ENCODE results near the gene ROBO1. TPM values are rescaled to one million over a fixed set of nuclear protein-coding genes. Genes with fewer than 3 reads are reported as not detected.

ROBO1 gene
- polyA plus RNA-seq, 1 experiment, result 33.9 TPM

- ChIA-PET POLR2A (no interaction called here), CTCF (no interaction called here)
- Histone ChIP-seq H3K36me3 (ENCODE audit: control insufficient read depth, insufficient read depth, low read length) (no peaks in the 10 kb centered on the region), H3K4me3 (ENCODE audit: low read depth, low read length) (no peak overlapping the region), H3K27me3 (ENCODE audit: control insufficient read depth, insufficient read depth, low read length) (no peaks in the 10 kb centered on the region)
- DNase-seq (ENCODE audit: low read depth), result no peak
- no peak for TF ChIP-seq CTCF (IDR thresholded peaks at IDR 0.05; ENCODE audit: insufficient read depth, low read depth, low read length)
Measured at GRCh38 chr3:79491029-79491641, 276.7 kb downstream of the ROBO1 start.

- H3K36me3 ChIP-seq (ENCODE audit: control insufficient read depth, insufficient read depth, low read length), result no peaks in the 10 kb centered on the region
- H3K4me3 ChIP-seq (ENCODE audit: low read depth, low read length), result no peak overlapping the region
- ChIA-PET CTCF (no interaction called here), POLR2A (no interaction called here)
- no peak for DNase-seq (ENCODE audit: low read depth)
- no peak for TF ChIP-seq CTCF (IDR thresholded peaks at IDR 0.05; ENCODE audit: insufficient read depth, low read depth, low read length)
- no peaks in the 10 kb centered on the region for H3K27me3 ChIP-seq (ENCODE audit: control insufficient read depth, insufficient read depth, low read length)
Measured at GRCh38 chr3:79490165-79491028, 277.4 kb downstream of the ROBO1 start.

- TF ChIP-seq CTCF (IDR thresholded peaks at IDR 0.05; ENCODE audit: insufficient read depth, low read depth, low read length), result no peak
Measured at GRCh38 chr3:79488407-79488806, 279.4 kb downstream of the ROBO1 start.

GRCh38 chr3:79480746-79481145 is 287.1 kb downstream of the ROBO1 start:
- no peak for DNase-seq (ENCODE audit: low read depth)
- ChIA-PET CTCF (no interaction called here), POLR2A (no interaction called here)
- Histone ChIP-seq H3K4me3 (ENCODE audit: low read depth, low read length) (no peak overlapping the region), H3K27me3 (ENCODE audit: control insufficient read depth, insufficient read depth, low read length) (no peaks in the 10 kb centered on the region), H3K36me3 (ENCODE audit: control insufficient read depth, insufficient read depth, low read length) (no peaks in the 10 kb centered on the region)
- TF ChIP-seq CTCF (IDR thresholded peaks at IDR 0.05; ENCODE audit: insufficient read depth, low read depth, low read length), result no peak

More at GRCh38 chr3:79488407-79488806, 279.4 kb downstream of the ROBO1 start:
- ChIA-PET POLR2A (no interaction called here), CTCF (no interaction called here)
- Histone ChIP-seq H3K27me3 (ENCODE audit: control insufficient read depth, insufficient read depth, low read length) (no peaks in the 10 kb centered on the region), H3K36me3 (ENCODE audit: control insufficient read depth, insufficient read depth, low read length) (no peaks in the 10 kb centered on the region), H3K4me3 (ENCODE audit: low read depth, low read length) (no peak overlapping the region)
- no peak for DNase-seq (ENCODE audit: low read depth)

GRCh38 chr3:79478620-79479019 is 289.2 kb downstream of the ROBO1 start:
- no peak for DNase-seq (ENCODE audit: low read depth)
- CTCF ChIA-PET, result interaction anchor here (0.6 kb wide), 1 partner anchor 112 kb away, joined by 3 read pairs; no protein-coding TSS in a partner anchor
- Histone ChIP-seq H3K27me3 (ENCODE audit: control insufficient read depth, insufficient read depth, low read length) (no peaks in the 10 kb centered on the region), H3K4me3 (ENCODE audit: low read depth, low read length) (no peak overlapping the region), H3K36me3 (ENCODE audit: control insufficient read depth, insufficient read depth, low read length) (no peaks in the 10 kb centered on the region)
- POLR2A ChIA-PET, result no interaction called here
- TF ChIP-seq CTCF (IDR thresholded peaks at IDR 0.05; ENCODE audit: insufficient read depth, low read depth, low read length), result no peak

Measured in BJ (cell line).